Activated CD4-positive, alpha-beta T cell treated with anti-CD3 and anti-CD28 coated beads, Interleukin-2, Interleukin-6, amounts not matched to agents 100 ng/mL and 50 ng/mL, durations not matched to agents 16 hours and 8 hours (primary cell): Measurements from ENCODE around the gene RAB3B.
"Not testable (repeated sequence)": the region's sequence is repeated elsewhere in the genome, so short reads cannot be mapped to it uniquely, and the experiment has no call there.

Experiments used
- DNase-seq: peaks from one replicate; pipeline ENCODE4 v3.0.0-alpha.2; 2020

Gene RAB3B

GRCh38 chr1:51990478-51990965, at the start of gene RAB3B:
Gene RAB3B (minus strand): TSS chr1:51990700. CDS start chr1:51977117, 13,583 bp downstream.
- peak; percentile 73 for DNase-seq

- DNase-seq: no peak
Observed at GRCh38 chr1:52037909-52038308, 47.4 kb upstream of the RAB3B start.

GRCh38 chr1:52037402-52037814, 46.9 kb upstream of the RAB3B start:
- no peak for DNase-seq

GRCh38 chr1:52034050-52034384, 43.5 kb upstream of the RAB3B start:
- DNase-seq: no peak

- peak; percentile 91 for DNase-seq
Observed at GRCh38 chr1:52033190-52034049, 42.9 kb upstream of the RAB3B start, which contains the start of gene KTI12. Gene KTI12 (minus strand): TSS chr1:52033810. CDS start chr1:52033761, 49 bp downstream.

GRCh38 chr1:52032785-52033131, 42.3 kb upstream of the RAB3B start:
- DNase-seq: peak; percentile 43

GRCh38 chr1:52032124-52032784, 41.8 kb upstream of the RAB3B start:
- no peak for DNase-seq

- not testable (repeated sequence) for DNase-seq
Observed at GRCh38 chr1:52028839-52029238, 38.3 kb upstream of the RAB3B start.

- DNase-seq: no peak
Observed at GRCh38 chr1:52028328-52028727, 37.8 kb upstream of the RAB3B start.

GRCh38 chr1:52026278-52026677, 35.8 kb upstream of the RAB3B start:
- DNase-seq: no peak

GRCh38 chr1:52022133-52022532, 31.6 kb upstream of the RAB3B start:
- no peak for DNase-seq

GRCh38 chr1:52008071-52008809, 17.7 kb upstream of the RAB3B start:
- no peak for DNase-seq

GRCh38 chr1:52007215-52008002, 16.9 kb upstream of the RAB3B start:
- no peak for DNase-seq

- not testable (repeated sequence) for DNase-seq
Observed at GRCh38 chr1:52006081-52006553, 15.6 kb upstream of the RAB3B start.

- not testable (repeated sequence) for DNase-seq
Observed at GRCh38 chr1:52005548-52005947, 15.0 kb upstream of the RAB3B start.

- no peak for DNase-seq
Observed at GRCh38 chr1:52003877-52004276, 13.4 kb upstream of the RAB3B start.

GRCh38 chr1:52002038-52002917, 11.8 kb upstream of the RAB3B start:
- peak; percentile 88 for DNase-seq

- no peak for DNase-seq
Observed at GRCh38 chr1:51998701-51999100, 8.2 kb upstream of the RAB3B start.

GRCh38 chr1:51997974-51998382, 7.5 kb upstream of the RAB3B start:
- no peak for DNase-seq

- no peak for DNase-seq
Observed at GRCh38 chr1:51989582-51990477, 670 bp downstream of the RAB3B start.
